Endothelial cell of umbilical vein (primary cell): ENCODE measurements around the gene KCNS1.
A peak's percentile ranks its signal among the peaks of the same experiment; 100 is the strongest.

Source experiments
- EZH2 ChIP-seq: IDR thresholded peaks from 2 replicates; pipeline ENCODE4 v1.6.1; 2012; ENCODE audit warnings: borderline replicate concordance, low read depth, mild to moderate bottlenecking, moderate library complexity, low read length, inconsistent platforms; ENCODE audit not compliant: severe bottlenecking
- FOS ChIP-seq: IDR thresholded peaks from 2 replicates; pipeline ENCODE4 v1.6.1; 2011; ENCODE audit warnings: mild to moderate bottlenecking, low read length, moderate library complexity, borderline replicate concordance; ENCODE audit not compliant: insufficient read depth
- MYC ChIP-seq: IDR thresholded peaks from one replicate; pipeline ENCODE4 v1.6.1; 2011; ENCODE audit warnings: mild to moderate bottlenecking, low read depth, low read length
- POLR2A ChIP-seq: IDR thresholded peaks from 2 replicates; pipeline ENCODE4 v1.6.1; 2012; ENCODE audit warnings: low read depth, mild to moderate bottlenecking, control low read depth, low read length
- POLR2AphosphoS5 ChIP-seq: IDR thresholded peaks from 2 replicates; pipeline ENCODE4 v1.6.1; 2012; ENCODE audit warnings: low read depth, mild to moderate bottlenecking, control low read depth, low read length, moderate library complexity; ENCODE audit not compliant: insufficient read depth
- TF ChIP-seq, protein P1 (sequence below), 2 donors: IDR thresholded peaks; 1 replicate in 1 of 2; 2 replicates in 1 of 2; pipeline ENCODE4 v1.5.1; 2011; ENCODE audit warnings: low read length in 2 of 2, mild to moderate bottlenecking in 2 of 2, moderate library complexity in 2 of 2, control low read depth in 1 of 2, inconsistent platforms in 1 of 2, low read depth in 1 of 2; ENCODE audit not compliant: insufficient read depth in 1 of 2; ENCODE audit errors: extremely low read depth in 1 of 2

DNA sequence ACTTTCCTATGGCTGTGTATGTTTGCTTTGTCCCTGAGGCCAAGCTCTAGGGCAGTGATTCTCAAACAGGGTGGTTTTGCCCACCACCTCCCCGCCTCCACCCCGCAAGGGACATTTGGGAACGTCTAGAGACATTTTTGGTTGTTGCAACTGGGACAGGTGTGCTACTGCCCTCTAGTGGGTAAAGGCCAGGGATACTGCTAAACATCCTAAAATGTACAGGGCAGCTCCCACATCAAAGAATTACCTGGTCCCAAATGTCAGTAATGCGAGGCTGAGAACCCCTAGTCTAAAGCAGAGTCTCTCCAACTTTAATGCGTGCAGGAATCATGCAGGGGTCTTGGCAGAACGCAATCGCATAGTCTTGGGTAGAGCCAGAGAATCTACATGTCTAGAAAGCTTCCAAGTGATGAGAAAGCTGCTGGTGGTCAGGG, 5.1 kb downstream of the KCNS1 start:
- TF ChIP-seq POLR2AphosphoS5 (no peak), POLR2A (no peak), EZH2 (no peak), MYC (no peak), FOS (no peak)
- TF ChIP-seq, protein P1, sequence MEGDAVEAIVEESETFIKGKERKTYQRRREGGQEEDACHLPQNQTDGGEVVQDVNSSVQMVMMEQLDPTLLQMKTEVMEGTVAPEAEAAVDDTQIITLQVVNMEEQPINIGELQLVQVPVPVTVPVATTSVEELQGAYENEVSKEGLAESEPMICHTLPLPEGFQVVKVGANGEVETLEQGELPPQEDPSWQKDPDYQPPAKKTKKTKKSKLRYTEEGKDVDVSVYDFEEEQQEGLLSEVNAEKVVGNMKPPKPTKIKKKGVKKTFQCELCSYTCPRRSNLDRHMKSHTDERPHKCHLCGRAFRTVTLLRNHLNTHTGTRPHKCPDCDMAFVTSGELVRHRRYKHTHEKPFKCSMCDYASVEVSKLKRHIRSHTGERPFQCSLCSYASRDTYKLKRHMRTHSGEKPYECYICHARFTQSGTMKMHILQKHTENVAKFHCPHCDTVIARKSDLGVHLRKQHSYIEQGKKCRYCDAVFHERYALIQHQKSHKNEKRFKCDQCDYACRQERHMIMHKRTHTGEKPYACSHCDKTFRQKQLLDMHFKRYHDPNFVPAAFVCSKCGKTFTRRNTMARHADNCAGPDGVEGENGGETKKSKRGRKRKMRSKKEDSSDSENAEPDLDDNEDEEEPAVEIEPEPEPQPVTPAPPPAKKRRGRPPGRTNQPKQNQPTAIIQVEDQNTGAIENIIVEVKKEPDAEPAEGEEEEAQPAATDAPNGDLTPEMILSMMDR (IDR thresholded peaks at IDR 0.05; ENCODE audit: extremely low read depth in 1 of 2, insufficient read depth in 1 of 2, low read depth in 1 of 2, low read length in 2 of 2) = peak; percentile 53 to 79
